ENCODE results near the gene FBXL15. TPM values are rescaled to one million over a fixed set of nuclear protein-coding genes. Genes with fewer than 3 reads are reported as not detected.
A peak's percentile ranks its signal among the peaks of the same experiment; 100 is the strongest.

The FBXL15 gene
- total and polyA plus RNA-seq, 2 donors (not counting 3 experiments of a cell fraction or from before 2014, with no cell fraction given) = 9.9 to 15.3 TPM

- H3K9ac ChIP-seq (replicated peaks; ENCODE audit: extremely low read depth, insufficient read depth, low read length) = peak overlapping the region; percentile 81
- no peaks in the 10 kb centered on the region for H4K20me1 ChIP-seq (replicated peaks; ENCODE audit: control insufficient read depth, extremely low read depth, insufficient read depth, low read length)
- dilution Hi-C loops (cut with MboI; ENCODE audit: extremely low pct_ligation_motif_present, low sequenced_read_pairs) = no loop called here
- peaks cover 0 to 11% of the 10 kb centered on the region in 2 experiments for H3K36me3 ChIP-seq (ENCODE audit: control insufficient read depth in 2 of 2, extremely low read depth in 1 of 2, insufficient read depth in 2 of 2, low read length in 2 of 2)
- ChIA-PET POLR2A (interaction anchor here (0.6 kb wide), 1 partner anchor 250 kb away, joined by 5 read pairs; no protein-coding TSS in a partner anchor), CTCF (interaction anchor here (0.7 to 9.2 kb wide), 16 partner anchors 10 to 276 kb away, joined by 3 to 168 read pairs (median 6); partner anchors contain the start of genes ACTR1A and FBXL15)
- H3K4me2 ChIP-seq (ENCODE audit: insufficient read depth, low read length) = peak overlapping the region; percentile 44
- H2AFZ ChIP-seq (ENCODE audit: low read depth, low read length) = peak overlapping the region; percentile 65
- intact Hi-C loops (cut with micrococcal nuclease) = loop anchor here (1.0 to 2.0 kb wide), 5 partner anchors 29 to 319 kb away; partner anchors contain the start of gene NOLC1
- peaks cover 6% of the 10 kb centered on the region in 2 experiments for H3K27me3 ChIP-seq (ENCODE audit: control insufficient read depth in 2 of 2, insufficient read depth in 2 of 2, low read length in 2 of 2)
- H3K4me3 ChIP-seq (replicated peaks in 1 of 3; ENCODE audit: insufficient read depth in 1 of 3, low read depth in 1 of 3, low read length in 3 of 3) = peak overlapping the region; percentile 4 to 60 (median 53)
- FAIRE-seq (no peak), DNase-seq (ENCODE audit: low read depth, low spot score) (no peak)
- H3K4me1 ChIP-seq (ENCODE audit: control insufficient read depth, extremely low read depth, insufficient read depth, low read length) = peaks cover 14% of the 10 kb centered on the region
- no peaks in the 10 kb centered on the region for H3K9me1 ChIP-seq (replicated peaks; ENCODE audit: control insufficient read depth, extremely low read depth, insufficient read depth, low read length)
- H3K9me3 ChIP-seq (replicated peaks; ENCODE audit: control insufficient read depth, insufficient read depth, low read length) = no peaks in the 10 kb centered on the region
- TF ChIP-seq GATA2 (IDR thresholded peaks at IDR 0.05; ENCODE audit: insufficient read depth, insufficient read length, low read depth, low read length) = no peak
- TF ChIP-seq, protein P1, sequence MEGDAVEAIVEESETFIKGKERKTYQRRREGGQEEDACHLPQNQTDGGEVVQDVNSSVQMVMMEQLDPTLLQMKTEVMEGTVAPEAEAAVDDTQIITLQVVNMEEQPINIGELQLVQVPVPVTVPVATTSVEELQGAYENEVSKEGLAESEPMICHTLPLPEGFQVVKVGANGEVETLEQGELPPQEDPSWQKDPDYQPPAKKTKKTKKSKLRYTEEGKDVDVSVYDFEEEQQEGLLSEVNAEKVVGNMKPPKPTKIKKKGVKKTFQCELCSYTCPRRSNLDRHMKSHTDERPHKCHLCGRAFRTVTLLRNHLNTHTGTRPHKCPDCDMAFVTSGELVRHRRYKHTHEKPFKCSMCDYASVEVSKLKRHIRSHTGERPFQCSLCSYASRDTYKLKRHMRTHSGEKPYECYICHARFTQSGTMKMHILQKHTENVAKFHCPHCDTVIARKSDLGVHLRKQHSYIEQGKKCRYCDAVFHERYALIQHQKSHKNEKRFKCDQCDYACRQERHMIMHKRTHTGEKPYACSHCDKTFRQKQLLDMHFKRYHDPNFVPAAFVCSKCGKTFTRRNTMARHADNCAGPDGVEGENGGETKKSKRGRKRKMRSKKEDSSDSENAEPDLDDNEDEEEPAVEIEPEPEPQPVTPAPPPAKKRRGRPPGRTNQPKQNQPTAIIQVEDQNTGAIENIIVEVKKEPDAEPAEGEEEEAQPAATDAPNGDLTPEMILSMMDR (IDR thresholded peaks at IDR 0.05; ENCODE audit: extremely low read depth in 1 of 2, insufficient read depth in 1 of 2, low read depth in 1 of 2, low read length in 2 of 2) = peak; percentile 92 to 96
- TF ChIP-seq, protein P2, sequence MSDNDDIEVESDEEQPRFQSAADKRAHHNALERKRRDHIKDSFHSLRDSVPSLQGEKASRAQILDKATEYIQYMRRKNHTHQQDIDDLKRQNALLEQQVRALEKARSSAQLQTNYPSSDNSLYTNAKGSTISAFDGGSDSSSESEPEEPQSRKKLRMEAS (IDR thresholded peaks at IDR 0.05; ENCODE audit: insufficient read depth, insufficient read length) = no peak
- H3K27ac ChIP-seq (ENCODE audit: insufficient read depth, low read depth, low read length) = peak overlapping the region; percentile 87
- BruUV-seq (replicated peaks) = TSS peak; percentile 78
- no peaks in the 10 kb centered on the region for H3K79me2 ChIP-seq (ENCODE audit: control insufficient read depth, insufficient read depth, low read length)
Measured at GRCh38 chr10:102393411-102394078, 27.1 kb upstream of the FBXL15 start.
